HG02884 (cell line): ENCODE measurements around the gene KCNQ1.

Experiments
- ATAC-seq: cut with Tn5 transposase; IDR thresholded peaks from one replicate; pipeline ENCODE4 v1.9.1; 2021; ENCODE audit warnings: mild to moderate bottlenecking, moderate library complexity; ENCODE audit not compliant: unreplicated experiment

KCNQ1 gene

GRCh38 chr11:2897048-2897447 is 452.2 kb downstream of the KCNQ1 start:
- ATAC-seq: no peak

GRCh38 chr11:2898366-2899079 is 453.7 kb downstream of the KCNQ1 start:
- no peak for ATAC-seq
